ENCODE data around the gene RBM23. TPM values are rescaled to one million over a fixed set of nuclear protein-coding genes. Genes with fewer than 3 reads are reported as not detected.

RBM23 gene
- total RNA-seq, 2 donors from 2014 or later = 170 to 463 TPM

GRCh38 chr14:22893706-22894105 is 25.2 kb downstream of the RBM23 start:
- 93% methylated on average over 4 of the region's 4 CpGs for WGBS
- no peaks in the 10 kb centered on the region for H3K36me3 ChIP-seq
- H3K27ac ChIP-seq = no peak overlapping the region
- TF ChIP-seq POLR2AphosphoS5 (IDR thresholded peaks at IDR 0.05) (no peak), CTCF (IDR thresholded peaks at IDR 0.05) (no peak), POLR2A (IDR thresholded peaks at IDR 0.05) (no peak)
- H3K27me3 ChIP-seq (replicated peaks; ENCODE audit: insufficient read depth) = no peaks in the 10 kb centered on the region
- H3K4me1 ChIP-seq (replicated peaks) = no peaks in the 10 kb centered on the region
- DNase-seq (ENCODE audit: low spot score) = no peak
- intact Hi-C loops (cut with DNase I) = no loop called here
- no peak overlapping the region for H3K4me3 ChIP-seq
- H3K9me3 ChIP-seq = no peaks in the 10 kb centered on the region

GRCh38 chr14:22892488-22892887 is 26.5 kb downstream of the RBM23 start:
- intact Hi-C loops (cut with DNase I) = no loop called here
- Histone ChIP-seq H3K36me3 (no peaks in the 10 kb centered on the region), H3K9me3 (no peaks in the 10 kb centered on the region), H3K27ac (no peak overlapping the region), H3K27me3 (replicated peaks; ENCODE audit: insufficient read depth) (no peaks in the 10 kb centered on the region), H3K4me1 (replicated peaks) (no peaks in the 10 kb centered on the region), H3K4me3 (no peak overlapping the region)
- 78% methylated on average over 7 of the region's 7 CpGs for WGBS
- no peak for DNase-seq (ENCODE audit: low spot score)
- TF ChIP-seq POLR2AphosphoS5 (IDR thresholded peaks at IDR 0.05) = no peak
- TF ChIP-seq CTCF (IDR thresholded peaks at IDR 0.05) = no peak
- no peak for TF ChIP-seq POLR2A (IDR thresholded peaks at IDR 0.05)

GRCh38 chr14:22890416-22890815 is 28.5 kb downstream of the RBM23 start:
- H3K27ac ChIP-seq = no peak overlapping the region
- no peak overlapping the region for H3K4me3 ChIP-seq
- no peak for TF ChIP-seq POLR2AphosphoS5 (IDR thresholded peaks at IDR 0.05)
- no peak for TF ChIP-seq CTCF (IDR thresholded peaks at IDR 0.05)
- no peak for TF ChIP-seq POLR2A (IDR thresholded peaks at IDR 0.05)
- H3K4me1 ChIP-seq (replicated peaks) = no peaks in the 10 kb centered on the region
- DNase-seq (ENCODE audit: low spot score) = no peak
- no peaks in the 10 kb centered on the region for H3K36me3 ChIP-seq
- H3K27me3 ChIP-seq (replicated peaks; ENCODE audit: insufficient read depth) = no peaks in the 10 kb centered on the region
- WGBS = 83% methylated on average over 1 of the region's 1 CpG
- H3K9me3 ChIP-seq = no peaks in the 10 kb centered on the region
- intact Hi-C loops (cut with DNase I) = no loop called here

GRCh38 chr14:22888662-22889061 is 30.3 kb downstream of the RBM23 start:
- Histone ChIP-seq H3K27ac (no peak overlapping the region), H3K27me3 (replicated peaks; ENCODE audit: insufficient read depth) (no peaks in the 10 kb centered on the region), H3K9me3 (no peaks in the 10 kb centered on the region), H3K36me3 (no peaks in the 10 kb centered on the region), H3K4me1 (replicated peaks) (no peaks in the 10 kb centered on the region), H3K4me3 (no peak overlapping the region)
- TF ChIP-seq CTCF (IDR thresholded peaks at IDR 0.05) = no peak
- no peak for TF ChIP-seq POLR2A (IDR thresholded peaks at IDR 0.05)
- no peak for TF ChIP-seq POLR2AphosphoS5 (IDR thresholded peaks at IDR 0.05)
- no peak for DNase-seq (ENCODE audit: low spot score)
- WGBS = 86% methylated on average over 4 of the region's 4 CpGs
- intact Hi-C loops (cut with DNase I) = no loop called here

GRCh38 chr14:22887990-22888378 is 31.0 kb downstream of the RBM23 start:
- Histone ChIP-seq H3K4me1 (replicated peaks) (no peaks in the 10 kb centered on the region), H3K9me3 (no peaks in the 10 kb centered on the region), H3K4me3 (peak overlapping the region; percentile 41 to 45), H3K36me3 (no peaks in the 10 kb centered on the region), H3K27ac (no peak overlapping the region), H3K27me3 (replicated peaks; ENCODE audit: insufficient read depth) (no peaks in the 10 kb centered on the region)
- no peak for DNase-seq (ENCODE audit: low spot score)
- TF ChIP-seq POLR2AphosphoS5 (IDR thresholded peaks at IDR 0.05) (no peak), CTCF (IDR thresholded peaks at IDR 0.05) (no peak), POLR2A (IDR thresholded peaks at IDR 0.05) (no peak)
- WGBS = 48% methylated on average over 5 of the region's 5 CpGs
- intact Hi-C loops (cut with DNase I) = no loop called here

All from prostate gland (tissue), 2 donors.